ENCODE data around the gene FMN1. TPM values are rescaled to one million over a fixed set of nuclear protein-coding genes. Genes with fewer than 3 reads are reported as not detected.
A peak's percentile ranks its signal among the peaks of the same experiment; 100 is the strongest.

Gene FMN1
- total RNA-seq, 1 donor from 2014 or later: 1.6 TPM

- H3K4me3 Mint-ChIP-seq: no peak overlapping the region
- H3K27ac Mint-ChIP-seq: no peak overlapping the region
- H3K27me3 Mint-ChIP-seq (ENCODE audit: low read depth): peaks cover 2% of the 10 kb centered on the region
- no peak for DNase-seq (ENCODE audit: low spot score in 2 of 2, unreplicated experiment in 2 of 2)
- H3K36me3 Mint-ChIP-seq: no peaks in the 10 kb centered on the region
- TF ChIP-seq CTCF (IDR thresholded peaks at IDR 0.05; ENCODE audit: unreplicated experiment): no peak
- H3K9me3 Mint-ChIP-seq: no peaks in the 10 kb centered on the region
- peaks cover 10% of the 10 kb centered on the region for H3K4me1 Mint-ChIP-seq
Observed at GRCh38 chr15:33236841-33237509, 42.5 kb upstream of the FMN1 start.

- peak; percentile 54 for TF ChIP-seq CTCF (IDR thresholded peaks at IDR 0.05; ENCODE audit: unreplicated experiment)
- no peaks in the 10 kb centered on the region for H3K9me3 Mint-ChIP-seq
- peaks cover 2% of the 10 kb centered on the region for H3K27me3 Mint-ChIP-seq (ENCODE audit: low read depth)
- H3K36me3 Mint-ChIP-seq: no peaks in the 10 kb centered on the region
- no peak overlapping the region for H3K27ac Mint-ChIP-seq
- H3K4me1 Mint-ChIP-seq: peaks cover 2% of the 10 kb centered on the region
- DNase-seq (ENCODE audit: low spot score in 2 of 2, unreplicated experiment in 2 of 2): no peak
- H3K4me3 Mint-ChIP-seq: no peak overlapping the region
Observed at GRCh38 chr15:33234020-33234461, 39.5 kb upstream of the FMN1 start.

- Mint-ChIP-seq H3K4me3 (no peak overlapping the region), H3K36me3 (no peaks in the 10 kb centered on the region), H3K4me1 (peaks cover 4% of the 10 kb centered on the region), H3K27ac (no peak overlapping the region), H3K27me3 (ENCODE audit: low read depth) (no peaks in the 10 kb centered on the region), H3K9me3 (no peaks in the 10 kb centered on the region)
- TF ChIP-seq CTCF (IDR thresholded peaks at IDR 0.05; ENCODE audit: unreplicated experiment): no peak
- no peak for DNase-seq (ENCODE audit: low spot score in 2 of 2, unreplicated experiment in 2 of 2)
Observed at GRCh38 chr15:33226559-33227181, 32.2 kb upstream of the FMN1 start.

GRCh38 chr15:33218071-33218491 lies 23.6 kb upstream of the FMN1 start:
- H3K9me3 Mint-ChIP-seq: peaks cover 4% of the 10 kb centered on the region
- no peak overlapping the region for H3K27ac Mint-ChIP-seq
- H3K36me3 Mint-ChIP-seq: no peaks in the 10 kb centered on the region
- DNase-seq (ENCODE audit: low spot score in 2 of 2, unreplicated experiment in 2 of 2): no peak
- peaks cover 6% of the 10 kb centered on the region for H3K4me1 Mint-ChIP-seq
- H3K27me3 Mint-ChIP-seq (ENCODE audit: low read depth): no peaks in the 10 kb centered on the region
- no peak overlapping the region for H3K4me3 Mint-ChIP-seq
- TF ChIP-seq CTCF (IDR thresholded peaks at IDR 0.05; ENCODE audit: unreplicated experiment): no peak

GRCh38 chr15:33215941-33216872 lies 21.7 kb upstream of the FMN1 start:
- Mint-ChIP-seq H3K27me3 (ENCODE audit: low read depth) (no peaks in the 10 kb centered on the region), H3K27ac (no peak overlapping the region), H3K36me3 (no peaks in the 10 kb centered on the region), H3K4me3 (no peak overlapping the region), H3K4me1 (peaks cover 14% of the 10 kb centered on the region), H3K9me3 (peaks cover 4% of the 10 kb centered on the region)
- no peak for TF ChIP-seq CTCF (IDR thresholded peaks at IDR 0.05; ENCODE audit: unreplicated experiment)
- no peak for DNase-seq (ENCODE audit: low spot score in 2 of 2, unreplicated experiment in 2 of 2)

All from mesothelial cell of epicardium (in vitro differentiated cells).